ENCODE data around the gene MARCHF10. TPM values are rescaled to one million over a fixed set of nuclear protein-coding genes. Genes with fewer than 3 reads are reported as not detected.

The MARCHF10 gene
- polyA plus RNA-seq, 1 donor from 2014 or later: 0.27 TPM

- Histone ChIP-seq H3K9me2 (ENCODE audit: insufficient read depth, low read length) (no peaks in the 10 kb centered on the region), H3K4me3 (ENCODE audit: low read length) (no peak overlapping the region), H3K27me3 (ENCODE audit: insufficient read depth, low read depth, low read length) (no peaks in the 10 kb centered on the region), H3K79me2 (replicated peaks; ENCODE audit: insufficient read depth, low read length) (no peaks in the 10 kb centered on the region), H3F3A (ENCODE audit: insufficient read depth, low read length, poor library complexity, severe bottlenecking) (no peaks in the 10 kb centered on the region), H4K20me1 (ENCODE audit: insufficient read depth) (no peaks in the 10 kb centered on the region), H3K36me3 (ENCODE audit: insufficient read depth, low read length) (no peaks in the 10 kb centered on the region), H3K9me3 (ENCODE audit: low read length) (no peaks in the 10 kb centered on the region), H3K4me2 (ENCODE audit: low read length) (no peak overlapping the region), H3K27ac (ENCODE audit: low read length) (no peak overlapping the region), H3K9ac (ENCODE audit: low read length) (no peak overlapping the region), H2AFZ (ENCODE audit: low read depth, low read length) (no peak overlapping the region)
- TF ChIP-seq REST (IDR thresholded peaks at IDR 0.05; ENCODE audit: borderline replicate concordance): no peak
- no peak for TF ChIP-seq TAF1 (IDR thresholded peaks at IDR 0.05; ENCODE audit: low read depth)
- TF ChIP-seq CTCF (IDR thresholded peaks at IDR 0.05; ENCODE audit: poor library complexity, severe bottlenecking): no peak
- no peak for TF ChIP-seq EP300 (conservative IDR thresholded peaks at IDR 0.05; ENCODE audit: poor library complexity, severe bottlenecking)
- TF ChIP-seq EZH2 (IDR thresholded peaks at IDR 0.05; ENCODE audit: borderline replicate concordance, insufficient read depth, low read length, poor library complexity, severe bottlenecking): no peak
- no peak for TF ChIP-seq SMC3 (conservative IDR thresholded peaks at IDR 0.05; ENCODE audit: poor library complexity)
- TF ChIP-seq POLR2AphosphoS5 (IDR thresholded peaks at IDR 0.05): no peak
- no peak for TF ChIP-seq MXI1 (conservative IDR thresholded peaks at IDR 0.05; ENCODE audit: poor library complexity, severe bottlenecking)
- TF ChIP-seq RAD21 (conservative IDR thresholded peaks at IDR 0.05): no peak
Observed at GRCh38 chr17:62782730-62783270, 25.3 kb downstream of the MARCHF10 start.

GRCh38 chr17:62781831-62782251, 26.3 kb downstream of the MARCHF10 start:
- Histone ChIP-seq H3K9me2 (ENCODE audit: insufficient read depth, low read length) (no peaks in the 10 kb centered on the region), H3K4me2 (ENCODE audit: low read length) (no peak overlapping the region), H3K79me2 (replicated peaks; ENCODE audit: insufficient read depth, low read length) (no peaks in the 10 kb centered on the region), H2AFZ (ENCODE audit: low read depth, low read length) (no peak overlapping the region), H3K27me3 (ENCODE audit: insufficient read depth, low read depth, low read length) (no peaks in the 10 kb centered on the region), H3K4me3 (ENCODE audit: low read length) (no peak overlapping the region), H3K9ac (ENCODE audit: low read length) (no peak overlapping the region), H3K9me3 (ENCODE audit: low read length) (no peaks in the 10 kb centered on the region), H3K36me3 (ENCODE audit: insufficient read depth, low read length) (no peaks in the 10 kb centered on the region), H4K20me1 (ENCODE audit: insufficient read depth) (no peaks in the 10 kb centered on the region), H3F3A (ENCODE audit: insufficient read depth, low read length, poor library complexity, severe bottlenecking) (no peaks in the 10 kb centered on the region), H3K27ac (ENCODE audit: low read length) (no peak overlapping the region)
- no peak for TF ChIP-seq POLR2AphosphoS5 (IDR thresholded peaks at IDR 0.05)
- no peak for TF ChIP-seq MXI1 (conservative IDR thresholded peaks at IDR 0.05; ENCODE audit: poor library complexity, severe bottlenecking)
- TF ChIP-seq EZH2 (IDR thresholded peaks at IDR 0.05; ENCODE audit: borderline replicate concordance, insufficient read depth, low read length, poor library complexity, severe bottlenecking): no peak
- TF ChIP-seq REST (IDR thresholded peaks at IDR 0.05; ENCODE audit: borderline replicate concordance): no peak
- no peak for TF ChIP-seq EP300 (conservative IDR thresholded peaks at IDR 0.05; ENCODE audit: poor library complexity, severe bottlenecking)
- no peak for TF ChIP-seq CTCF (IDR thresholded peaks at IDR 0.05; ENCODE audit: poor library complexity, severe bottlenecking)
- no peak for TF ChIP-seq RAD21 (conservative IDR thresholded peaks at IDR 0.05)
- TF ChIP-seq TAF1 (IDR thresholded peaks at IDR 0.05; ENCODE audit: low read depth): no peak
- no peak for TF ChIP-seq SMC3 (conservative IDR thresholded peaks at IDR 0.05; ENCODE audit: poor library complexity)

Data from neural cell (in vitro differentiated cells).